Spleen (tissue), 11 donors: ENCODE data around the gene CPNE2. TPM values are rescaled to one million over a fixed set of nuclear protein-coding genes. Genes with fewer than 3 reads are reported as not detected.

Experiments
- DNase-seq: peaks from one replicate; pipeline ENCODE4 v3.0.0-alpha.2; 2020
- H3K27ac ChIP-seq, 8 donors: fragments of 200-600 bp; sonication (generic) in 7 of 8; 1 replicate in 4 of 8; 2 replicates in 4 of 8; pipeline versions ENCODE4 v1.5.0 to v1.8.0; 2016 to 2021; ENCODE audit warnings: inconsistent platforms in 4 of 8, mild to moderate bottlenecking in 4 of 8, moderate library complexity in 1 of 8
- H3K27me3 ChIP-seq, 7 donors: fragments of 200-600 bp; sonication (generic) in 6 of 7; replicated peaks in 1 of 7; 1 replicate in 4 of 7; 2 replicates in 3 of 7; pipeline versions ENCODE4 v1.5.0 to v1.8.0; 2016 to 2021; ENCODE audit warnings: inconsistent platforms in 3 of 7, mild to moderate bottlenecking in 1 of 7
- H3K36me3 ChIP-seq, 6 donors: fragments of 200-600 bp; sonication (generic) in 5 of 6; 1 replicate in 4 of 6; 2 replicates in 2 of 6; pipeline versions ENCODE4 v1.5.0 to v1.8.0; 2016 to 2021; ENCODE audit warnings: inconsistent platforms in 2 of 6
- H3K4me1 ChIP-seq, 6 donors: fragments of 200-600 bp; sonication (generic) in 5 of 6; 1 replicate in 3 of 6; 2 replicates in 3 of 6; pipeline versions ENCODE4 v1.5.0 to v1.8.0; 2016 to 2021; ENCODE audit warnings: inconsistent platforms in 3 of 6
- H3K4me3 ChIP-seq, 8 donors: fragments of 200-600 bp; sonication (generic) in 7 of 8; 1 replicate in 4 of 8; 2 replicates in 4 of 8; pipeline versions ENCODE4 v1.5.0 to v1.8.0; 2016 to 2021; ENCODE audit warnings: inconsistent platforms in 4 of 8, mild to moderate bottlenecking in 4 of 8, moderate library complexity in 2 of 8
- H3K9me3 ChIP-seq, 8 donors: fragments of 200-600 bp; sonication (generic) in 7 of 8; 1 replicate in 4 of 8; 2 replicates in 4 of 8; pipeline versions ENCODE4 v1.5.0 to v1.8.0; 2016 to 2021; ENCODE audit warnings: inconsistent platforms in 4 of 8
- POLR2A ChIP-seq, 3 donors: fragments of 450-650 bp; IDR thresholded peaks; one replicate each; pipeline ENCODE4 v1.5.1; 2017; ENCODE audit warnings: antibody characterized with exemption in 3 of 3, mild to moderate bottlenecking in 1 of 3
- POLR2AphosphoS5 ChIP-seq, 3 donors: sonication (generic); formaldehyde crosslinking; IDR thresholded peaks; one replicate each; pipeline ENCODE4 v1.5.1; 2017; ENCODE audit warnings: antibody characterized with exemption in 3 of 3
- WGBS, 5 donors: extraction: QIAGEN DNeasy Blood & Tissue Kit in 3 of 5; methylation state at CpG; one replicate each; pipeline versions ENCODE4 v1.1.5 to v1.1.7; 2013 to 2018; 5-methylcytosine and 5-hydroxymethylcytosine counted together
- intact Hi-C: fragments of 100-400 bp; cut with DNase I; formaldehyde crosslinking; loops from one replicate; pipeline ENCODE4 v1.15.0; 2023; ENCODE audit warnings: low total_unique reads
- polyA plus RNA-seq, 3 donors: library from polyadenylated mRNA; stranded (reverse); fragments of 200-250 nt; gene quantifications; one replicate each; pipeline ENCODE4 v1.2.1, GENCODE V29; 2013
- total RNA-seq, 7 donors: library from RNA; depleted of rRNA in 3 of 7; stranded (reverse); fragments of >200 nt in 3 of 7; fragmentation: NEBNext Ultra II Directional in 4 of 7; extraction: Animal tissue kit (Norgen Biotek cat#: 25700) in 4 of 7; gene quantifications; one replicate each; pipeline versions ENCODE4 v1.1.0 to v1.2.1, GENCODE V29; 2016 to 2021
- TF ChIP-seq, protein P1 (sequence below), 11 experiments: fragments of 200-600 bp in 7 of 11; fragments of 450-650 bp in 4 of 11; sonication (generic) in 4 of 11; IDR thresholded peaks in 8 of 11; conservative IDR thresholded peaks in 3 of 11; 1 replicate in 7 of 11; 2 replicates in 4 of 11; pipeline versions ENCODE4 v1.4.0 to v1.8.0; 2016 to 2021; ENCODE audit warnings: antibody characterized with exemption in 11 of 11, inconsistent platforms in 4 of 11, mild to moderate bottlenecking in 1 of 11
- donor health status: healthy with polysubstance abuse.
- donor health status: DM: no; HTN: no; CAD: no; lungs with moderate emphysema.
- donor health status: DM: no; HTN: no; CAD: no.
- donor health status: Bipolar disorder and iron deficiency.
- donor health status: healthy.
- donor health status: DM: no; HTN: no; CAD: no.
- donor health status: DM: yes; HTN: yes; CAD: no.

The CPNE2 gene
- total and polyA plus RNA-seq, 10 donors: 13.3 to 46.5 (median 31.8) TPM

DNA sequence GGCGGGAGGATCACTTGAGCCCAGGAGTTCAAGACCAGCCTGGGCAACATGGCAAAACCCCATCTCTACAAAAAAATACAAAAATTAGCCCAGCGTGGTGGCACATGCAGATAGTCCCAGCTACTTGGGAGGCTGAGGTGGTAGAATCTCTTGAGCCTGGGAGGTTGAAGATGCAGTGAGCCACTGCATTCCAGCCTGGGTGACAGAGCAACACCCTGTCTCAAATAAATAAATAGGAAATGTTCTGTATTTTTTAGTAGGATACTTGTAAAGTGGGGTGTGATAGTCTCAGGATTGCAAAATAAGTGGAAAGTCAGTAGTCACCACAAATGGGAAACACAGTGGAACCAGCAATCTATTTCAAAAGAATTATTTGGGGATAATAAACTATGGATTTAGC, 97.8 kb downstream of the CPNE2 start:
- H3K4me3 ChIP-seq: no peak overlapping the region
- intact Hi-C loops: no loop called here
- H3K27ac ChIP-seq: no peak overlapping the region
- H3K36me3 ChIP-seq: peaks cover 0 to 10% (median 0%) of the 10 kb centered on the region in 6 donors
- no peaks in the 10 kb centered on the region for H3K9me3 ChIP-seq
- no peak for DNase-seq
- WGBS, 5 donors: 92 to 100% (median 96%) methylated on average over 2 of the region's 2 CpGs
- H3K4me1 ChIP-seq: peaks cover 15 to 88% (median 48%) of the 10 kb centered on the region in 6 donors
- H3K27me3 ChIP-seq: no peaks in the 10 kb centered on the region
- TF ChIP-seq POLR2AphosphoS5 (IDR thresholded peaks at IDR 0.05) (no peak), POLR2A (IDR thresholded peaks at IDR 0.05) (no peak)
- TF ChIP-seq, protein P1, sequence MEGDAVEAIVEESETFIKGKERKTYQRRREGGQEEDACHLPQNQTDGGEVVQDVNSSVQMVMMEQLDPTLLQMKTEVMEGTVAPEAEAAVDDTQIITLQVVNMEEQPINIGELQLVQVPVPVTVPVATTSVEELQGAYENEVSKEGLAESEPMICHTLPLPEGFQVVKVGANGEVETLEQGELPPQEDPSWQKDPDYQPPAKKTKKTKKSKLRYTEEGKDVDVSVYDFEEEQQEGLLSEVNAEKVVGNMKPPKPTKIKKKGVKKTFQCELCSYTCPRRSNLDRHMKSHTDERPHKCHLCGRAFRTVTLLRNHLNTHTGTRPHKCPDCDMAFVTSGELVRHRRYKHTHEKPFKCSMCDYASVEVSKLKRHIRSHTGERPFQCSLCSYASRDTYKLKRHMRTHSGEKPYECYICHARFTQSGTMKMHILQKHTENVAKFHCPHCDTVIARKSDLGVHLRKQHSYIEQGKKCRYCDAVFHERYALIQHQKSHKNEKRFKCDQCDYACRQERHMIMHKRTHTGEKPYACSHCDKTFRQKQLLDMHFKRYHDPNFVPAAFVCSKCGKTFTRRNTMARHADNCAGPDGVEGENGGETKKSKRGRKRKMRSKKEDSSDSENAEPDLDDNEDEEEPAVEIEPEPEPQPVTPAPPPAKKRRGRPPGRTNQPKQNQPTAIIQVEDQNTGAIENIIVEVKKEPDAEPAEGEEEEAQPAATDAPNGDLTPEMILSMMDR (IDR thresholded peaks at IDR 0.05 in 8 of 11, conservative IDR thresholded peaks at IDR 0.05 in 3 of 11): no peak

DNA sequence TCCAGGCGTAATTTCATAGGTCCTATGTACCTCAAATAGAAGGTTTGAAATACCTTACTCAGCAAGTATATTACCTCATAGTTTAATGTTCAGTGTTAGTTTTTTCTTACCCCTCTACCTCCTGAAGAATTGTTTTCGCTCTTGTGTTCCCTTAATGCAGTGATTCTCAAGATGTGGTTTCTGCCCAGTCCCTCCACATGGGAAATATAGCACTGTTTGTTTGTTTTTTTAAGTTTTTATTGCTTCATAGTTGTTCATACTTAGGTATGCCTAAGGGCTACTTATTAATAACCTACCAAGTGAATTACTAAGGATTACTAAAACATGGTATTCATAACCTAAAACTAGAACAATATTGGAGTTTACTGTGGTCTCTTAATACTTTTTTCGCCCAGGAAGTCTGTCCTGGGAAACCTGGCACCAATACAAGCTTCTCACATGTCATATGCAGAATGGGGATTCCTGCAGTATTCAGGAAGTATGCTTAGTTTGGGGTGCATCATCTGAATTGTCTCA, 98.7 kb downstream of the CPNE2 start:
- peaks cover 14 to 86% (median 47%) of the 10 kb centered on the region in 6 donors for H3K4me1 ChIP-seq
- WGBS, 5 donors: 72 to 93% (median 81%) methylated on average over 3 of the region's 3 CpGs
- no peaks in the 10 kb centered on the region for H3K27me3 ChIP-seq
- no peak overlapping the region for H3K4me3 ChIP-seq
- TF ChIP-seq, protein P1 (IDR thresholded peaks at IDR 0.05 in 8 of 11, conservative IDR thresholded peaks at IDR 0.05 in 3 of 11): no peak
- TF ChIP-seq POLR2A (IDR thresholded peaks at IDR 0.05): no peak
- H3K36me3 ChIP-seq: peaks cover 0 to 11% (median 0%) of the 10 kb centered on the region in 6 donors
- intact Hi-C loops: no loop called here
- H3K9me3 ChIP-seq: no peaks in the 10 kb centered on the region
- no peak overlapping the region for H3K27ac ChIP-seq
- DNase-seq: no peak

DNA sequence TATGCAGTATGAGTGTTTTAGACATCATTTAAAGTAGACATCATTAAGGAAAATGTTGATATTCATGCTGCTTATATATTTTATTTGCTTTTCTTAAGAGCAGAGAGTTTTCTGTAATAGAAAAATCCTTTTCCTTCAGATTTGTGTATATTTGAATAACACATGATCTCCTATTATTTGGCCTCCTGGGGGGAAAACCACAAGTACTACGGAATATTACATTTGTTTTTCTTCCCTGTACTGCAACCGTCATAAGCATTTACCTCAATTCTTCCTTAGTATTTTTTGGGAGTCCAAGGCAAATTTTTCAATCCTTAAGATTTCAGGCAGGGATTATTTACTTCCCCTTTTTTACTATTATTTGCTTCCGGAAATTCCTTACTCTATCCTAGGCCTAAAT, 99.8 kb downstream of the CPNE2 start:
- Histone ChIP-seq H3K4me1 (peaks cover 10 to 82% (median 43%) of the 10 kb centered on the region in 6 donors), H3K9me3 (no peaks in the 10 kb centered on the region), H3K27ac (no peak overlapping the region), H3K4me3 (no peak overlapping the region), H3K27me3 (no peaks in the 10 kb centered on the region), H3K36me3 (peaks cover 0 to 15% (median 0%) of the 10 kb centered on the region in 6 donors)
- 66 to 84% (median 78%) methylated on average over 3 of the region's 3 CpGs for WGBS, 5 donors
- DNase-seq: no peak
- intact Hi-C loops: no loop called here
- TF ChIP-seq, protein P1 (IDR thresholded peaks at IDR 0.05 in 8 of 11, conservative IDR thresholded peaks at IDR 0.05 in 3 of 11): no peak
- no peak for TF ChIP-seq POLR2AphosphoS5 (IDR thresholded peaks at IDR 0.05)
- TF ChIP-seq POLR2A (IDR thresholded peaks at IDR 0.05): no peak

DNA sequence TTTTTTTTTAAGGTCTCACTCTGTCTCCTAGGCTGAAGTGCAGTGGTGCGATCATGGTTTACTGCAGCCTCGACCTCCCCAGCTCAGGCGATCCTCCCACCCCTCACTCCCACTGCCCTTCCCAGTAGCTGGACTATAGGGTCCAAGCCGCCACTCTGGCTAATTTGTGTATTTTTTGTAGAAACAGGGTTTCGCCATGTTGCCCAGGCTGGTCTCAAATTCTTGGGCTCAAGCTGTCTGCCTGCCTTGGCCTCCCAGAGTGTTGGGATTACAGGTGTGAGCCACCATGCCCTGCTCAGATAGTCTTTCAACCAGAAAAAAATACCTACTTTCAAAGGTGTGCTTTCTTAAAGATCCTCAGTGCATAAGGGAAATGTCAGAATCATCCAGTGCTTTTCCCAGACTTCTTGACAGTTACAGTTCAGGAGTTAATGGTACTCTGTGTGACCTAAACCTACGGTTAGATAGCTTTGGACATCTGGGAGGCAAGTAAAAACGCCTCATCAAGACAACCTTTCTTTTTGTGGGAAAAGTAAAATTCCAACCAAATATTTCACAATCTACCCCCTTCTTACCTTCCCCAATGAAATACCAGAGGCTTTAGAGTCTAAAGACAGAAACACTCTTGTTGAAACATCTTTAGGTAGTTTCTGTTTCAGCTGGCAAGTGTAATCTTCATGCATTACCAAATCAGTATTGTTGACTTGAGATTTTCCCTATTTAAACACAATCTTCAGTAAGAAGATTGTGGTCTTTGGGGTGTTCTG, 100.5 kb downstream of the CPNE2 start:
- H3K4me1 ChIP-seq: peaks cover 2 to 74% (median 35%) of the 10 kb centered on the region in 6 donors

More for the DNA sequence above, 100.5 kb downstream of the CPNE2 start:
- intact Hi-C loops: no loop called here
- WGBS, 5 donors: 75 to 89% (median 82%) methylated on average over 7 of the region's 7 CpGs
- TF ChIP-seq, protein P1 (IDR thresholded peaks at IDR 0.05 in 8 of 11, conservative IDR thresholded peaks at IDR 0.05 in 3 of 11): no peak
- TF ChIP-seq POLR2AphosphoS5 (IDR thresholded peaks at IDR 0.05): no peak
- TF ChIP-seq POLR2A (IDR thresholded peaks at IDR 0.05): no peak
- peaks cover 0 to 15% (median 0%) of the 10 kb centered on the region in 6 donors for H3K36me3 ChIP-seq
- H3K9me3 ChIP-seq: no peaks in the 10 kb centered on the region
- no peak for DNase-seq
- no peak overlapping the region for H3K4me3 ChIP-seq
- no peaks in the 10 kb centered on the region for H3K27me3 ChIP-seq
- no peak overlapping the region for H3K27ac ChIP-seq
